IMR-90 (cell line): ENCODE results near the gene HMX1. TPM values are rescaled to one million over a fixed set of nuclear protein-coding genes. Genes with fewer than 3 reads are reported as not detected.

Experiments used
- ATAC-seq: fragments of 200-7000 bp; cut with Tn5 transposase; 2 replicates; pipeline ENCODE4 v1.9.1; 2020; ENCODE audit warnings: low read depth, mild to moderate bottlenecking, moderate library complexity
- BruUV-seq: library from RNA; stranded (reverse); fragments of 400-500 nt; replicated peaks from 2 replicates; lab custom pipeline; 2021; lab: Mats Ljungman, UMichigan
- CTCF ChIA-PET: fragments of 300-600 bp; formaldehyde crosslinking; extraction: SDS; loops from one replicate; lab custom pipeline; 2021; ENCODE audit warnings: antibody characterized with exemption; lab: Yijun Ruan, JAX
- POLR2A ChIA-PET: fragments of 300-600 bp; sonication (Branson Sonifier 250); formaldehyde crosslinking; loops from one replicate; lab custom pipeline; 2022; ENCODE audit warnings: antibody characterized with exemption; ENCODE audit not compliant: unreplicated experiment; lab: Charles Lee
- DNase-seq: peaks from one replicate; pipeline ENCODE4 v3.0.0; 2013
- H2AFZ ChIP-seq: replicated peaks from 2 replicates; pipeline ENCODE3; 2013; ENCODE audit warnings: low read length, mild to moderate bottlenecking; ENCODE audit not compliant: poor library complexity
- H2AK5ac ChIP-seq: 2 replicates; pipeline ENCODE4 v1.6.1; 2013; ENCODE audit warnings: low read depth, low read length, inconsistent platforms
- H2AK9ac ChIP-seq: replicated peaks from 2 replicates; pipeline ENCODE3; 2013; ENCODE audit warnings: mild to moderate bottlenecking, low read depth, low read length, moderate library complexity; ENCODE audit not compliant: poor library complexity
- H2BK120ac ChIP-seq: 2 replicates; pipeline ENCODE4 v1.6.1; 2013; ENCODE audit warnings: low read depth, low read length, inconsistent platforms
- H2BK15ac ChIP-seq: 3 replicates; pipeline ENCODE4 v1.6.1; 2013; ENCODE audit warnings: low read depth, low read length, inconsistent platforms
- H2BK20ac ChIP-seq: 2 replicates; pipeline ENCODE4 v1.6.1; 2013; ENCODE audit warnings: low read depth, mild to moderate bottlenecking, inconsistent platforms, low read length, moderate library complexity
- H2BK5ac ChIP-seq: 2 replicates; pipeline ENCODE4 v1.6.1; 2013; ENCODE audit warnings: mild to moderate bottlenecking, low read depth, low read length, inconsistent platforms; ENCODE audit not compliant: poor library complexity, severe bottlenecking
- H3K14ac ChIP-seq: replicated peaks from 2 replicates; pipeline ENCODE4 v1.6.1; 2013; ENCODE audit warnings: low read depth, low read length, inconsistent platforms
- H3K18ac ChIP-seq: 2 replicates; pipeline ENCODE4 v1.6.1; 2013; ENCODE audit warnings: low read depth, low read length, control low read depth
- H3K23ac ChIP-seq: 2 replicates; pipeline ENCODE4 v1.6.1; 2013; ENCODE audit warnings: low read depth, low read length, inconsistent platforms
- H3K27ac ChIP-seq: 2 replicates; pipeline ENCODE4 v1.5.1; 2013; ENCODE audit warnings: mild to moderate bottlenecking, control low read depth, low read length; ENCODE audit not compliant: insufficient read depth
- H3K27me3 ChIP-seq: 2 replicates; pipeline ENCODE4 v1.6.1; 2013; ENCODE audit warnings: low read length; ENCODE audit not compliant: control insufficient read depth, insufficient read depth
- H3K36me3 ChIP-seq: 2 replicates; pipeline ENCODE4 v1.6.1; 2013; ENCODE audit warnings: low read length, mixed read lengths; ENCODE audit not compliant: control insufficient read depth, insufficient read depth
- H3K4ac ChIP-seq: 2 replicates; pipeline ENCODE4 v1.6.1; 2013; ENCODE audit warnings: low read depth, low read length, inconsistent platforms
- H3K4me1 ChIP-seq: 2 replicates; pipeline ENCODE4 v1.6.1; 2013; ENCODE audit warnings: low read length, mixed read lengths; ENCODE audit not compliant: control insufficient read depth, insufficient read depth
- H3K4me2 ChIP-seq: 2 replicates; pipeline ENCODE4 v1.6.1; 2013; ENCODE audit warnings: low read depth, mild to moderate bottlenecking, control low read depth, low read length, moderate library complexity
- H3K4me3 ChIP-seq: 2 replicates; pipeline ENCODE4 v1.5.1; 2013; ENCODE audit warnings: low read depth, mild to moderate bottlenecking, control low read depth, low read length, moderate library complexity; ENCODE audit not compliant: insufficient read depth
- H3K56ac ChIP-seq: 2 replicates; pipeline ENCODE4 v1.6.1; 2013; ENCODE audit warnings: low read length, inconsistent platforms; ENCODE audit not compliant: insufficient read depth; ENCODE audit errors: extremely low read depth
- H3K79me1 ChIP-seq, 2 experiments: 2 replicates each; pipeline ENCODE4 v1.6.1; 2013; ENCODE audit warnings: low read length in 2 of 2, inconsistent platforms in 1 of 2, low read depth in 1 of 2
- H3K9ac ChIP-seq: 2 replicates; pipeline ENCODE4 v1.6.1; 2013; ENCODE audit warnings: low read depth, low read length, control low read depth
- H3K9me1 ChIP-seq: 2 replicates; pipeline ENCODE4 v1.6.1; 2013; ENCODE audit warnings: low read length, inconsistent platforms; ENCODE audit not compliant: insufficient read depth
- H3K9me3 ChIP-seq: 2 replicates; pipeline ENCODE4 v1.6.1; 2013; ENCODE audit warnings: low read length; ENCODE audit not compliant: control insufficient read depth, insufficient read depth
- H4K20me1 ChIP-seq: 2 replicates; pipeline ENCODE4 v1.6.1; 2013; ENCODE audit warnings: low read length, inconsistent platforms; ENCODE audit not compliant: insufficient read depth
- H4K5ac ChIP-seq: 2 replicates; pipeline ENCODE4 v1.6.1; 2013; ENCODE audit warnings: mild to moderate bottlenecking, low read depth, low read length, control low read depth
- H4K8ac ChIP-seq, 2 experiments: 2 replicates each; pipeline ENCODE4 v1.6.1; 2013; ENCODE audit warnings: low read depth in 2 of 2, low read length in 2 of 2, control low read depth in 1 of 2, inconsistent platforms in 1 of 2
- H4K91ac ChIP-seq: 2 replicates; pipeline ENCODE4 v1.6.1; 2013; ENCODE audit warnings: low read depth, low read length, inconsistent platforms; ENCODE audit not compliant: insufficient read depth
- CEBPB ChIP-seq: IDR thresholded peaks from 2 replicates; pipeline ENCODE4 v1.6.1; 2012; ENCODE audit warnings: low read depth, low read length, improper control_type of control experiment
- RFX5 ChIP-seq: IDR thresholded peaks from 2 replicates; pipeline ENCODE4 v1.8.0; 2012; ENCODE audit warnings: low read depth, mild to moderate bottlenecking, low read length, moderate library complexity
- WGBS, 2 experiments: methylation state at CpG; one replicate each; pipeline versions ENCODE4 v1.1.5 to v1.1.7; 2013; ENCODE audit warnings: missing lambda C conversion rate in 2 of 2; ENCODE audit not compliant: insufficient read length in 1 of 2; ENCODE audit errors: extremely low coverage in 2 of 2; 5-methylcytosine and 5-hydroxymethylcytosine counted together
- dilution Hi-C: fragments of 300-500 bp; cut with HindIII; formaldehyde crosslinking; loops from one replicate; pipeline ENCODE4 v1.14.3; 2018; ENCODE audit warnings: low sequenced_read_pairs; ENCODE audit not compliant: unreplicated experiment
- in situ Hi-C: fragments of 300-500 bp; cut with MboI; formaldehyde crosslinking; loops from 3 replicates; pipeline ENCODE4 v1.14.3; 2019; ENCODE audit warnings: low sequenced_read_pairs, inconsistent platforms, mixed read lengths
- intact Hi-C: fragments of 100-400 bp; cut with micrococcal nuclease; formaldehyde crosslinking; loops from 2 replicates; pipeline ENCODE4 v1.10.0; 2022
- polyA plus RNA-seq, 3 experiments: library from polyadenylated mRNA; depleted of rRNA; stranded (reverse); fragments of >200 nt; gene quantifications; 2 replicates each; pipeline ENCODE4 v1.2.3, GENCODE V29; 2012; ENCODE audit warnings: low replicate concordance in 1 of 3
- total RNA-seq: library from RNA; depleted of rRNA; stranded (reverse); fragments of >200 nt; gene quantifications from 2 replicates; pipeline ENCODE4 v1.2.3, GENCODE V29; 2012

The HMX1 gene
- total and polyA plus RNA-seq, 2 of the 4 experiments (the other 2 are of a cell fraction): not detected

DNA sequence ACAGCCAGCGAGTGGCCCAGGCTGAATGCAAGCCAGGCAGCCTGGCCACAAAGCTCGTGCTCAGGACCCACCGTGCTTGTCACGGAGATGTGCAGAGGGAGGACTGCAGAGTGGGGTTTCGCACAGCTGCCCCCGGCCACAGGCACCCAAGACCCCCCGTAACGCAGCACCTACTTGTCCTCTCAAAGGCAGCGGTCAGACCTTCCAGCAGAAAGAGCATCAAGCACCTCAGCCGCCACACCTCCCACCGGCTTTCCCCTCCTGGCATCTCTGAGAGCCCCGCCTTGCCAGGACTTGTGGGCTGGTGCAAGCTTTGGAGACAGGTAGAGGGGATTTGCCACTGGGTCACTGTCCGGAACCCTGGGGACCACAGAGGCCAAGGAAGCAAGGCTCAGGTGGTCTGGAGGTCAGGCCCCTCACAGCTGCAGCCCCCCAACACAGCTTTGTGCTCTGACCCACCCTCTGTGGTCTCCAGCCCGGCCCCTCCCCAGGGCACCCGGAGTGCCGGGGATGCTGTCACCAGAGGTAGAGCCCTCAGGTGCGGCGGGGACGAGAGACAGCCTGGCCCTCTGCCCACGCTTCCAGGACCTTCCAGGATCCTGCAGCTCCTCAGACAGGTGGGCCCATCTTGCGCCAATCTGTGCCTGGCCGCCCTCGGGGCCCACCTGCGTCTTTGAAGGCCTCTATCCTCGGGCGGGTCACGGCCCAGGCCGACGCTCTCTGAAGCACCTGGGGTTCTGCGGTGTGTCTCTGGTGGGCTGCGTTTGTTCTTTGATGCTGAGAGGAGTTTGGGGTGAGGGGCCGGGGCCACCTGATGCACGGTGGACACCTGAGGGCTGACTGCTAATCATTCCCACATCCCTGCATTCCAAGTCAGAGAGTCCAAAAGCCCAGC is 34.4 kb upstream of the HMX1 start:
- 71% methylated on average over 11 of the region's 33 CpGs; no CpG with 5 or more reads in 1 of the 2 experiments for WGBS, 2 experiments
- Histone ChIP-seq H3K9me1 (no peaks in the 10 kb centered on the region), H3K27ac (no peak overlapping the region), H3K56ac (no peak overlapping the region), H2BK20ac (no peak overlapping the region), H3K4me1 (no peaks in the 10 kb centered on the region), H3K9ac (no peak overlapping the region), H3K4ac (no peak overlapping the region), H3K9me3 (peaks cover 12% of the 10 kb centered on the region), H3K18ac (no peak overlapping the region), H3K4me3 (no peak overlapping the region), H3K23ac (no peak overlapping the region), H2BK5ac (no peak overlapping the region), H4K5ac (no peak overlapping the region), H3K27me3 (no peaks in the 10 kb centered on the region), H3K4me2 (no peak overlapping the region), H2AK5ac (no peak overlapping the region), H3K14ac (no peak overlapping the region), H4K20me1 (no peaks in the 10 kb centered on the region), H2BK15ac (no peak overlapping the region), H4K8ac (no peak overlapping the region), H4K91ac (no peak overlapping the region), H3K36me3 (no peaks in the 10 kb centered on the region), H2AFZ (no peak overlapping the region), H3K79me1 (no peaks in the 10 kb centered on the region), H2AK9ac (no peak overlapping the region), H2BK120ac (no peak overlapping the region)
- BruUV-seq: no TSS peak
- DNase-seq: no peak
- CTCF ChIA-PET: no interaction called here
- dilution Hi-C loops (no loop called here), intact Hi-C loops (no loop called here), in situ Hi-C loops (no loop called here)
- no peak for TF ChIP-seq RFX5
- TF ChIP-seq CEBPB: no peak
- POLR2A ChIA-PET: no interaction called here
- ATAC-seq: no peak
